Esophagus (tissue), 2 donors: ENCODE data around the gene KANTR. TPM values are rescaled to one million over a fixed set of nuclear protein-coding genes. Genes with fewer than 3 reads are reported as not detected.

Experiments
- H3K27ac ChIP-seq, 2 donors: one replicate each; pipeline ENCODE4 v1.5.1; 2013; ENCODE audit warnings: low read depth in 2 of 2, mild to moderate bottlenecking in 2 of 2, inconsistent platforms in 1 of 2, low read length in 1 of 2, moderate library complexity in 1 of 2
- H3K27me3 ChIP-seq, 2 donors: one replicate each; pipeline ENCODE4 v1.6.1; 2013; ENCODE audit warnings: low read length in 2 of 2, control low read depth in 1 of 2, mild to moderate bottlenecking in 1 of 2; ENCODE audit not compliant: insufficient read depth in 2 of 2, control insufficient read depth in 1 of 2
- H3K36me3 ChIP-seq, 2 donors: one replicate each; pipeline ENCODE4 v1.6.1; 2013; ENCODE audit warnings: low read length in 1 of 2; ENCODE audit not compliant: control insufficient read depth in 2 of 2, insufficient read depth in 2 of 2
- H3K4me1 ChIP-seq, 2 donors: one replicate each; pipeline ENCODE4 v1.6.1; 2013; ENCODE audit warnings: low read length in 1 of 2; ENCODE audit not compliant: control insufficient read depth in 2 of 2, insufficient read depth in 2 of 2
- H3K4me3 ChIP-seq, 2 donors: one replicate each; pipeline ENCODE4 v1.5.1; 2013; ENCODE audit warnings: low read length in 2 of 2, mild to moderate bottlenecking in 2 of 2, low read depth in 1 of 2, moderate library complexity in 1 of 2
- H3K9me3 ChIP-seq, 2 donors: one replicate each; pipeline ENCODE4 v1.6.1; 2013; ENCODE audit warnings: mild to moderate bottlenecking in 2 of 2, low read depth in 1 of 2, low read length in 1 of 2, moderate library complexity in 1 of 2; ENCODE audit not compliant: control insufficient read depth in 2 of 2, insufficient read depth in 1 of 2
- WGBS, 2 donors: extraction: QIAGEN DNeasy Blood & Tissue Kit; methylation state at CpG; one replicate each; pipeline ENCODE4 v1.1.7; 2013; 5-methylcytosine and 5-hydroxymethylcytosine counted together
- polyA plus RNA-seq, 2 donors: library from polyadenylated mRNA; stranded (reverse); fragments of 200-250 nt; gene quantifications; one replicate each; pipeline ENCODE4 v1.2.3, GENCODE V29; 2013
- donor health status: healthy with polysubstance abuse.
- donor health status: Bipolar disorder and iron deficiency.

Gene KANTR
- polyA plus RNA-seq, 2 donors, result 2.4 to 9.9 TPM

DNA sequence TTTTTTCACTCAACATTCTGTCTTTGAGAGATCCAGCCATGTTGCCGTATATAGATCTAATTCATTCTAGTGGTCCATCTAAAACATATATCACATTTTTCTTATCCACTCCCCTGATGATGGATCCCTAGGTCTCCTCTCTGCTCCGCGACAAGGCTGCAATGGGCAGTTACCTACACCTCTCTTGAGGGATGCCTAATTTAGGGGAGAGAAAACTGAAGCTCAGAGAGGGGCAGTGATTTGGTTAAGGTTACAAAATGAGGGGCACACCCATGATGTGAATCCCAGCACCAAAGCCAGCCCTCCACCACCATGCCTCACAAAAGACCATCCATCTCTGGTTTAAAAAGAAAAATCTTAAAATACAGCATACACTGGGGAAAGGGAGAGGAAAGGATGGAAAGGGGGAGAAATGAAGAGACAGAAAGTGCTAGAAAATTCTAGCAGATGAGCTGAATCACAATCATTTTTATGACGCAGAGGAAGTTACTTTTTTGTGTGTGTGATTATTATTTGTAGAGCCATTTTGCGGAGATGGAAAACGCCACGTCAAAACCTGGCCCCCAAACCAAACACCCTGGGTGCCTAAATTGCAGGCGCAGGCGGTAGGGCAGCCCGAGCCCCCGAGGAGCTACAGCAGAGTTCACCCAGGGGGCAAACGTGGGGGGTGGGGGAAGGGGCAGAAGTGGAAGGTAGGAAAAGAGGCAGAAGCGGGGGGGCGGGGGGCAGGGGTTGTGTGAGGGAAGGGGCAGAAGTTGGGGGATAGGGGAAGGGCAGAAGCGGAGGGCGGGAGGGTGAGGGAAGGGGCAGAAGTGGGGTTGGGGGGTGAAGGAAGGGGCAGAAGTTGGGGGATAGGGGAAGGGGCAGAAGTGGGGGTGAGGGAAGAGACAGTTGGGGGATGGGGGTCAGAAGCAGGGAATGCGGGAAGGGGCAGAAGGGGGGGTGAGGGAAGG lies 13.0 kb upstream of the KANTR start:
- Histone ChIP-seq H3K4me1 (no peaks in the 10 kb centered on the region), H3K27me3 (no peaks in the 10 kb centered on the region), H3K9me3 (no peaks in the 10 kb centered on the region), H3K27ac (peak overlapping the region; percentile 80 to 89), H3K36me3 (no peaks in the 10 kb centered on the region), H3K4me3 (no peak overlapping the region)
- 17 to 38% methylated on average over 15 to 17 of the region's 17 CpGs for WGBS, 2 donors

DNA sequence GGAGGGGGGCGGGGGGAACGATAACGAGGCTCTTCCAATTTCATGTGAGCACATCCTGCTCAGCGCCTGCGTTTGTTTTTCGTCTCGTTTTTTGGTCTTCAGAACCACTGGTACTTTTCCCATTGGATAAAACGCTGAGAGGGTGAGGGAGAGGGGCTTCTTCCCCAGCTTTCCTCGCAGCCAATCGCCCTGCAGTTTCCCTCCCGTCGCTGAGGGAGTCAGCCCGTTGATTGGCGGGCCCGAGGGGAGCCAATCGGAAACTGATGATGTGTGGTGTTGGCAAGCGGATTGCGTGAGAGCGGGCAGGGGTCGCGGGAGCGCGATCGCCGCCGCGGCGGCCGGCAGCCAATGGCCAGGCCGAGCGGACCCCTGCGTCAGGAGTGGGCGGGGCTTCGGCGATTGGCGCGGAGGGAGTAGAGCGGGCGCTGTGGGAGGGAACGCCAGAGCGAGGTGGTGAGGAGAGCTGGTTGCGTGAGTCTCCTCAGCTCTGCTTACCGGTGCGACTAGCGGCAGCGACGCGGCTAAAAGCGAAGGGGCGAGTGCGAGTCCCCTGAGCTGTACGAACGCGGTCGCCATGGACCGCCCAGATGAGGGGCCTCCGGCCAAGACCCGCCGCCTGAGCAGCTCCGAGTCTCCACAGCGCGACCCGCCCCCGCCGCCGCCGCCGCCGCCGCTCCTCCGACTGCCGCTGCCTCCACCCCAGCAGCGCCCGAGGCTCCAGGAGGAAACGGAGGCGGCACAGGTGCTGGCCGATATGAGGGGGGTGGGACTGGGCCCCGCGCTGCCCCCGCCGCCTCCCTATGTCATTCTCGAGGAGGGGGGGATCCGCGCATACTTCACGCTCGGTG lies 11.8 kb upstream of the KANTR start, which contains the start of gene TSPYL2:
Gene TSPYL2 (plus strand): TSS at position 443 of the 848 bp plus-strand sequence. CDS start 132 bp downstream, at position 575.
- H3K27me3 ChIP-seq, result no peaks in the 10 kb centered on the region
- no peaks in the 10 kb centered on the region for H3K4me1 ChIP-seq
- H3K36me3 ChIP-seq, result no peaks in the 10 kb centered on the region
- no peaks in the 10 kb centered on the region for H3K9me3 ChIP-seq
- 1 to 46% methylated on average over 56 to 86 of the region's 86 CpGs for WGBS, 2 donors
- peak within 1 kb of the TSS; percentile 84 to 89 for H3K27ac ChIP-seq
- peak within 1 kb of the TSS; percentile 54 to 60 for H3K4me3 ChIP-seq

- Histone ChIP-seq H3K27me3 (no peaks in the 10 kb centered on the region), H3K4me3 (peak overlapping the region; percentile 54 to 60)
- WGBS, 2 donors, result 7 to 31% methylated on average over 31 of the region's 31 CpGs
These were observed 10.9 kb upstream of the KANTR start for GRCh38 chrX:53082773-53083616.

GRCh38 chrX:53084043-53084570 lies 9.8 kb upstream of the KANTR start:
- H3K27me3 ChIP-seq, result no peaks in the 10 kb centered on the region
- H3K27ac ChIP-seq, result no peak overlapping the region
- H3K36me3 ChIP-seq, result no peaks in the 10 kb centered on the region
- no peak overlapping the region for H3K4me3 ChIP-seq
- H3K9me3 ChIP-seq, result no peaks in the 10 kb centered on the region
- H3K4me1 ChIP-seq, result peaks cover 0 to 4% of the 10 kb centered on the region in 2 donors
- WGBS, 2 donors, result 64 to 81% methylated on average over 4 of the region's 4 CpGs

More at GRCh38 chrX:53082773-53083616, 10.9 kb upstream of the KANTR start:
- H3K9me3 ChIP-seq, result no peaks in the 10 kb centered on the region
- peak overlapping the region; percentile 76 to 84 for H3K27ac ChIP-seq
- no peaks in the 10 kb centered on the region for H3K36me3 ChIP-seq
- peaks cover 0 to under 1% of the 10 kb centered on the region in 2 donors for H3K4me1 ChIP-seq

- no peak overlapping the region for H3K4me3 ChIP-seq
- H3K9me3 ChIP-seq, result no peaks in the 10 kb centered on the region
- WGBS, 2 donors, result 89 to 90% methylated on average over 9 of the region's 9 CpGs
- H3K36me3 ChIP-seq, result no peaks in the 10 kb centered on the region
- H3K27me3 ChIP-seq, result no peaks in the 10 kb centered on the region
- peak overlapping the region in 1 of 2 donors; percentile 47 for H3K27ac ChIP-seq
- peaks cover 0 to 4% of the 10 kb centered on the region in 2 donors for H3K4me1 ChIP-seq
These were observed 9.1 kb upstream of the KANTR start for GRCh38 chrX:53084863-53085262.

- no peaks in the 10 kb centered on the region for H3K36me3 ChIP-seq
- WGBS, 2 donors, result 75 to 82% methylated on average over 17 of the region's 17 CpGs
- H3K9me3 ChIP-seq, result no peaks in the 10 kb centered on the region
- H3K27ac ChIP-seq, result no peak overlapping the region
- H3K4me3 ChIP-seq, result no peak overlapping the region
- H3K4me1 ChIP-seq, result peaks cover 0 to 4% of the 10 kb centered on the region in 2 donors
- no peaks in the 10 kb centered on the region for H3K27me3 ChIP-seq
These were observed 8.2 kb upstream of the KANTR start for GRCh38 chrX:53085661-53086229.

- Histone ChIP-seq H3K27me3 (no peaks in the 10 kb centered on the region), H3K4me1 (peaks cover 0 to 4% of the 10 kb centered on the region in 2 donors), H3K4me3 (no peak overlapping the region), H3K9me3 (no peaks in the 10 kb centered on the region), H3K27ac (no peak overlapping the region), H3K36me3 (no peaks in the 10 kb centered on the region)
- WGBS, 2 donors, result 43 to 48% methylated on average over 6 of the region's 6 CpGs
These were observed 7.5 kb upstream of the KANTR start for GRCh38 chrX:53086464-53086863.

GRCh38 chrX:53087388-53087831 lies 6.5 kb upstream of the KANTR start:
- no peaks in the 10 kb centered on the region for H3K27me3 ChIP-seq
- no peaks in the 10 kb centered on the region for H3K9me3 ChIP-seq
- H3K4me1 ChIP-seq, result peaks cover 0 to 4% of the 10 kb centered on the region in 2 donors
- H3K4me3 ChIP-seq, result no peak overlapping the region
- H3K36me3 ChIP-seq, result no peaks in the 10 kb centered on the region
- 68 to 78% methylated on average over 3 of the region's 3 CpGs for WGBS, 2 donors
- H3K27ac ChIP-seq, result peak overlapping the region; percentile 67 to 74
